Peyer's patch (tissue), 4 donors: Measurements from ENCODE around the gene MDN1. TPM values are rescaled to one million over a fixed set of nuclear protein-coding genes. Genes with fewer than 3 reads are reported as not detected.

Experiments used
- DNase-seq, 3 donors: peaks; one replicate each; pipeline ENCODE4 v3.0.0-alpha.2; 2017 to 2019
- H3K27ac ChIP-seq, 4 donors: fragments of 200-600 bp; sonication (generic); one replicate each; pipeline ENCODE4 v1.5.1; 2016 to 2019
- H3K27me3 ChIP-seq, 2 donors: fragments of 200-600 bp; sonication (generic); one replicate each; pipeline ENCODE4 v1.5.1; 2019
- H3K36me3 ChIP-seq, 3 donors: fragments of 200-600 bp; sonication (generic); one replicate each; pipeline ENCODE4 v1.5.1; 2016 to 2019
- H3K4me1 ChIP-seq, 4 donors: fragments of 200-600 bp; sonication (generic); one replicate each; pipeline ENCODE4 v1.5.1; 2016 to 2019
- H3K4me3 ChIP-seq, 4 donors: fragments of 200-600 bp; sonication (generic); 1 replicate in 3 of 4; 2 replicates in 1 of 4; pipeline ENCODE4 v1.5.1; 2016 to 2019; ENCODE audit warnings: mild to moderate bottlenecking in 1 of 4
- H3K9me3 ChIP-seq, 4 donors: fragments of 200-600 bp; sonication (generic); one replicate each; pipeline ENCODE4 v1.5.1; 2016 to 2019; ENCODE audit warnings: mild to moderate bottlenecking in 1 of 4
- POLR2A ChIP-seq, 2 donors: fragments of 450-650 bp; IDR thresholded peaks; one replicate each; pipeline ENCODE4 v1.5.1; 2017; ENCODE audit warnings: antibody characterized with exemption in 2 of 2, mild to moderate bottlenecking in 2 of 2, moderate library complexity in 2 of 2
- total RNA-seq, 4 donors: library from RNA; depleted of rRNA; stranded (reverse); fragments of >200 nt; gene quantifications; one replicate each; pipeline ENCODE4 v1.1.0, GENCODE V29; 2016
- TF ChIP-seq, protein P1 (sequence below), 6 experiments: fragments of 450-650 bp in 4 of 6; fragments of 200-600 bp in 2 of 6; sonication (generic) in 1 of 6; IDR thresholded peaks; one replicate each; pipeline ENCODE4 v1.5.1; 2017 to 2019; ENCODE audit warnings: antibody characterized with exemption in 6 of 6, mild to moderate bottlenecking in 3 of 6, moderate library complexity in 1 of 6

MDN1 gene
- total RNA-seq, 4 donors from 2014 or later: 19.6 to 62.7 (median 35.5) TPM

GRCh38 chr6:89681983-89682564, 137.5 kb downstream of the MDN1 start:
- no peak for TF ChIP-seq POLR2A (IDR thresholded peaks at IDR 0.05)
- TF ChIP-seq, protein P1, sequence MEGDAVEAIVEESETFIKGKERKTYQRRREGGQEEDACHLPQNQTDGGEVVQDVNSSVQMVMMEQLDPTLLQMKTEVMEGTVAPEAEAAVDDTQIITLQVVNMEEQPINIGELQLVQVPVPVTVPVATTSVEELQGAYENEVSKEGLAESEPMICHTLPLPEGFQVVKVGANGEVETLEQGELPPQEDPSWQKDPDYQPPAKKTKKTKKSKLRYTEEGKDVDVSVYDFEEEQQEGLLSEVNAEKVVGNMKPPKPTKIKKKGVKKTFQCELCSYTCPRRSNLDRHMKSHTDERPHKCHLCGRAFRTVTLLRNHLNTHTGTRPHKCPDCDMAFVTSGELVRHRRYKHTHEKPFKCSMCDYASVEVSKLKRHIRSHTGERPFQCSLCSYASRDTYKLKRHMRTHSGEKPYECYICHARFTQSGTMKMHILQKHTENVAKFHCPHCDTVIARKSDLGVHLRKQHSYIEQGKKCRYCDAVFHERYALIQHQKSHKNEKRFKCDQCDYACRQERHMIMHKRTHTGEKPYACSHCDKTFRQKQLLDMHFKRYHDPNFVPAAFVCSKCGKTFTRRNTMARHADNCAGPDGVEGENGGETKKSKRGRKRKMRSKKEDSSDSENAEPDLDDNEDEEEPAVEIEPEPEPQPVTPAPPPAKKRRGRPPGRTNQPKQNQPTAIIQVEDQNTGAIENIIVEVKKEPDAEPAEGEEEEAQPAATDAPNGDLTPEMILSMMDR (IDR thresholded peaks at IDR 0.05): no peak
- Histone ChIP-seq H3K9me3 (no peaks in the 10 kb centered on the region), H3K36me3 (peaks cover 0 to 84% (median 0%) of the 10 kb centered on the region in 3 donors), H3K27me3 (no peaks in the 10 kb centered on the region), H3K4me3 (no peak overlapping the region), H3K27ac (no peak overlapping the region), H3K4me1 (no peaks in the 10 kb centered on the region)
- no peak for DNase-seq

- Histone ChIP-seq H3K27me3 (no peaks in the 10 kb centered on the region), H3K27ac (no peak overlapping the region), H3K4me1 (no peaks in the 10 kb centered on the region), H3K36me3 (peaks cover 0 to 83% (median 0%) of the 10 kb centered on the region in 3 donors), H3K9me3 (no peaks in the 10 kb centered on the region), H3K4me3 (no peak overlapping the region)
- DNase-seq: no peak
- TF ChIP-seq, protein P1 (IDR thresholded peaks at IDR 0.05): no peak
- no peak for TF ChIP-seq POLR2A (IDR thresholded peaks at IDR 0.05)
Observed at GRCh38 chr6:89680551-89680950, 139.0 kb downstream of the MDN1 start.

GRCh38 chr6:89680150-89680549, 139.4 kb downstream of the MDN1 start:
- H3K27ac ChIP-seq: no peak overlapping the region
- no peak for TF ChIP-seq POLR2A (IDR thresholded peaks at IDR 0.05)
- TF ChIP-seq, protein P1 (IDR thresholded peaks at IDR 0.05): no peak

DNA sequence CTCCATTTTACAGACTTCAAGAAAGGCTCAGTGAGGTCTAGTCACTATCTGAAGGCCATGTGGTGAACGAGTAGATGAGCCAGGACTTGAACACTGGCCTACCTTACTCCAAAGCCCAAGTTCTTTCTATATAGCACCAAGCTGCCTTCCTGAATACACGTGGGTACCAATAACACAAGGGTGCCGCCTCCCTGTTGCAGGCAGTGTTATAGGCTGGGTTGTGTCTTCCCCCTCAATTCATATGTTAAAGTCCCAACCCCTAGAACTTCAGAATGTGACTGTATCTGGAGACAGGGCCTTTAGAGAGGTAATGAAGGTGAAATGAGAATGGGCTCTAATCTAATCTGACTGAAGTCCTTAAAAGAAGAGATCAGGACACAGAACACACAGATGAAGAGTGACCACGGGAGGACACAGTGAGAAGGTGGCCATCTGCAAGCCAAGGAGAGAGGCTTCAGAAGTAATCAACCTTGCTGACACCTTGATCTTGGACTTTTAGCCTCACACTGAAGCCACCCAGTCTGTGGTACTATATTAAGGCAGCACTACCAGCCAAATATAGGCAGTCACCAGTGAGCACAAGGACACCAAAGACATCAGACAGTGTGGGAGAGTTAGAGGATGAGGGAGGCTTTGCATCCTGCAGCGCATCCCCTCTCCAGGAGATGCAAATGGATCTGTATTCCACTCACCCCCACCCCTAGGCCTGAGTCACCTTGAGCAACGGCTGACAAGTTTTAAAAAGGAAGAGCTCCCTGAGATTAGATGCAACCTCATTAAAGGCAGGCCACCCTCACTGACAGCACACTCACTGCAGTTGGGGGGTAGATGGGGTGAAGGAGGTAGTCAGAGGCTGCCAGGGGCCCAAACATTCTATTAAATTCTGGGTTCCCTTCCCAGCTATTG, 140.1 kb downstream of the MDN1 start:
- DNase-seq: no peak
- no peak overlapping the region for H3K27ac ChIP-seq
- no peaks in the 10 kb centered on the region for H3K27me3 ChIP-seq
- peaks cover 0 to 83% (median 0%) of the 10 kb centered on the region in 3 donors for H3K36me3 ChIP-seq
- no peaks in the 10 kb centered on the region for H3K9me3 ChIP-seq
- no peaks in the 10 kb centered on the region for H3K4me1 ChIP-seq
- no peak overlapping the region for H3K4me3 ChIP-seq
- no peak for TF ChIP-seq POLR2A (IDR thresholded peaks at IDR 0.05)
- TF ChIP-seq, protein P1 (IDR thresholded peaks at IDR 0.05): no peak

More at GRCh38 chr6:89680150-89680549, 139.4 kb downstream of the MDN1 start:
- Histone ChIP-seq H3K27me3 (no peaks in the 10 kb centered on the region), H3K9me3 (no peaks in the 10 kb centered on the region), H3K4me3 (no peak overlapping the region), H3K36me3 (peaks cover 0 to 83% (median 0%) of the 10 kb centered on the region in 3 donors), H3K4me1 (no peaks in the 10 kb centered on the region)
- DNase-seq: no peak

DNA sequence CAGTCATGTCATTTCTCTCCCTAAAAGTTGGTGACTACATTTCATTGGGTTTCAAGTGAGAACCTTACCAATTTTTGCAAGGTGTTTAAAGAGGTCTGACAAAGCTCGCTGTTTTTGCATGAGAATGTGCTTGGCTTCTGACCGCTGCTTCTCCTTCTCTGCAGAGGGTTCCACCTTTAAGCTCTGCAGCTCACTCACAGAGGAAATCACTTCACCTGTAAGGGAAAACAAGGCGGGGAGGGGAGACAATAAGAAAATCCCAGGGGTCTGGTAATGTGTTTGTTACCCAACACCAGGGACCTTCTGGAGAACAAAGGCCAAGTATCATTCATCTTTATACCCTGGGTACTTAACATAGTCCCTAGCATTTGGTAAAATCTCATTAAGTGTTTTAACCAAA, 141.1 kb downstream of the MDN1 start:
- H3K27ac ChIP-seq: no peak overlapping the region
- no peak overlapping the region for H3K4me3 ChIP-seq
- no peak for DNase-seq
- no peaks in the 10 kb centered on the region for H3K9me3 ChIP-seq
- H3K36me3 ChIP-seq: peaks cover 0 to 90% (median 0%) of the 10 kb centered on the region in 3 donors
- H3K27me3 ChIP-seq: no peaks in the 10 kb centered on the region
- no peak for TF ChIP-seq POLR2A (IDR thresholded peaks at IDR 0.05)
- TF ChIP-seq, protein P1 (IDR thresholded peaks at IDR 0.05): no peak
- no peaks in the 10 kb centered on the region for H3K4me1 ChIP-seq
